Right atrium auricular region (tissue), 2 donors: ENCODE results near the gene FAM149A. TPM values are rescaled to one million over a fixed set of nuclear protein-coding genes. Genes with fewer than 3 reads are reported as not detected.
A peak's percentile ranks its signal among the peaks of the same experiment; 100 is the strongest.

ENCODE experiments used
- DNase-seq: peaks from one replicate; pipeline ENCODE4 v3.0.0-alpha.2; 2019; ENCODE audit warnings: low spot score
- H3K27ac ChIP-seq, 2 donors: fragments of 200-600 bp; sonication (generic); 1 replicate in 1 of 2; 2 replicates in 1 of 2; pipeline ENCODE4 v1.5.1; 2016 to 2019
- H3K27me3 ChIP-seq, 2 donors: fragments of 200-600 bp; sonication (generic); one replicate each; pipeline versions ENCODE4 v1.5.1 to v1.6.0; 2017 to 2019
- H3K36me3 ChIP-seq: fragments of 200-600 bp; sonication (generic); one replicate; pipeline ENCODE4 v1.5.1; 2016
- H3K4me1 ChIP-seq, 2 donors: fragments of 200-600 bp; sonication (generic); one replicate each; pipeline versions ENCODE4 v1.5.1 to v1.6.0; 2017 to 2019
- H3K4me3 ChIP-seq, 2 donors: fragments of 200-600 bp; sonication (generic); 1 replicate in 1 of 2; 2 replicates in 1 of 2; pipeline ENCODE4 v1.5.1; 2017 to 2019; ENCODE audit warnings: mild to moderate bottlenecking in 1 of 2, moderate library complexity in 1 of 2
- H3K9me3 ChIP-seq, 2 donors: fragments of 200-600 bp; sonication (generic); one replicate each; pipeline ENCODE4 v1.5.1; 2019
- CTCF ChIP-seq, 2 donors: fragments of 200-600 bp; sonication (generic); IDR thresholded peaks; one replicate each; pipeline ENCODE4 v1.5.1; 2019; ENCODE audit warnings: antibody characterized with exemption in 2 of 2
- total RNA-seq, 2 donors: library from RNA; depleted of rRNA; stranded (reverse); fragments of >200 nt; gene quantifications; one replicate each; pipeline ENCODE4 v1.1.0, GENCODE V29; 2016

FAM149A gene
- total RNA-seq, 2 donors from 2014 or later: 6.7 to 6.8 TPM

GRCh38 chr4:186200516-186200915 is 96.0 kb downstream of the FAM149A start:
- no peaks in the 10 kb centered on the region for H3K9me3 ChIP-seq
- no peaks in the 10 kb centered on the region for H3K27me3 ChIP-seq
- H3K36me3 ChIP-seq: peaks cover 6% of the 10 kb centered on the region
- H3K4me1 ChIP-seq: peaks cover 0 to 4% of the 10 kb centered on the region in 2 donors
- no peak for TF ChIP-seq CTCF (IDR thresholded peaks at IDR 0.05)
- H3K27ac ChIP-seq: peak overlapping the region; percentile 2 to 69
- no peak for DNase-seq
- no peak overlapping the region for H3K4me3 ChIP-seq

GRCh38 chr4:186201010-186201409 is 96.5 kb downstream of the FAM149A start:
- Histone ChIP-seq H3K4me3 (no peak overlapping the region), H3K36me3 (peaks cover 5% of the 10 kb centered on the region), H3K27ac (peak overlapping the region; percentile 2 to 69), H3K27me3 (no peaks in the 10 kb centered on the region), H3K9me3 (no peaks in the 10 kb centered on the region), H3K4me1 (peaks cover 0 to 4% of the 10 kb centered on the region in 2 donors)
- DNase-seq: no peak
- TF ChIP-seq CTCF (IDR thresholded peaks at IDR 0.05): no peak

- Histone ChIP-seq H3K9me3 (no peaks in the 10 kb centered on the region), H3K36me3 (peaks cover 5% of the 10 kb centered on the region), H3K4me3 (no peak overlapping the region), H3K27me3 (no peaks in the 10 kb centered on the region), H3K4me1 (peaks cover 0 to 4% of the 10 kb centered on the region in 2 donors), H3K27ac (peak overlapping the region in 1 of 2 donors; percentile 69)
- TF ChIP-seq CTCF (IDR thresholded peaks at IDR 0.05): peak; percentile 55 to 67
- no peak for DNase-seq
Observed at GRCh38 chr4:186201535-186202230, 97.2 kb downstream of the FAM149A start.

- Histone ChIP-seq H3K27ac (no peak overlapping the region), H3K27me3 (no peaks in the 10 kb centered on the region), H3K4me1 (peaks cover 0 to 4% of the 10 kb centered on the region in 2 donors), H3K9me3 (no peaks in the 10 kb centered on the region), H3K36me3 (no peaks in the 10 kb centered on the region), H3K4me3 (no peak overlapping the region)
- no peak for DNase-seq
- TF ChIP-seq CTCF (IDR thresholded peaks at IDR 0.05): no peak
Observed at GRCh38 chr4:186202490-186203140, 98.1 kb downstream of the FAM149A start.

- DNase-seq: no peak
- no peaks in the 10 kb centered on the region for H3K9me3 ChIP-seq
- no peak for TF ChIP-seq CTCF (IDR thresholded peaks at IDR 0.05)
- H3K27me3 ChIP-seq: no peaks in the 10 kb centered on the region
- H3K4me1 ChIP-seq: peaks cover 0 to 4% of the 10 kb centered on the region in 2 donors
- no peak overlapping the region for H3K4me3 ChIP-seq
- no peaks in the 10 kb centered on the region for H3K36me3 ChIP-seq
- peak overlapping the region in 1 of 2 donors; percentile 63 for H3K27ac ChIP-seq
Observed at GRCh38 chr4:186203406-186203805, 98.9 kb downstream of the FAM149A start.
